GM12878 (cell line): Measurements from ENCODE around the gene CRYGS. TPM values are rescaled to one million over a fixed set of nuclear protein-coding genes. Genes with fewer than 3 reads are reported as not detected.

Experiments
- ASH2L ChIP-seq: fragments of 300-600, 200-600 bp; sonication (generic); IDR thresholded peaks from 2 replicates; pipeline ENCODE4 v1.6.1; 2017; ENCODE audit warnings: low read depth, mild to moderate bottlenecking, borderline replicate concordance
- BCL3 ChIP-seq: IDR thresholded peaks from 2 replicates; pipeline ENCODE4 v1.6.1; 2011; ENCODE audit warnings: borderline replicate concordance, low read depth, mild to moderate bottlenecking, moderate library complexity, low read length; ENCODE audit not compliant: insufficient read depth, poor library complexity, severe bottlenecking
- CBFB ChIP-seq: IDR thresholded peaks from 2 replicates; pipeline ENCODE4 v1.6.1; 2016; ENCODE audit warnings: antibody characterized with exemption, low read depth
- EGR1 ChIP-seq, 2 experiments: IDR thresholded peaks; 1 replicate in 1 of 2; 2 replicates in 1 of 2; pipeline ENCODE4 v1.6.1; 2011 to 2012; ENCODE audit warnings: low read depth in 2 of 2, low read length in 2 of 2, borderline replicate concordance in 1 of 2, mild to moderate bottlenecking in 1 of 2, moderate library complexity in 1 of 2
- EP300 ChIP-seq, 2 experiments: fragments of 150-350 bp in 1 of 2; IDR thresholded peaks; 2 replicates each; pipeline ENCODE4 v1.6.1; 2011 to 2012; ENCODE audit warnings: low read depth in 2 of 2, low read length in 2 of 2, borderline replicate concordance in 1 of 2, improper control_type of control experiment in 1 of 2, inconsistent platforms in 1 of 2; ENCODE audit not compliant: control insufficient read depth in 1 of 2
- ESRRA ChIP-seq: IDR thresholded peaks from 2 replicates; pipeline ENCODE4 v1.6.1; 2012; ENCODE audit warnings: mild to moderate bottlenecking, low read length, improper control_type of control experiment
- FOS ChIP-seq: IDR thresholded peaks from 3 replicates; pipeline ENCODE4 v1.6.1; 2011; ENCODE audit warnings: borderline replicate concordance; ENCODE audit not compliant: insufficient read length; ENCODE audit errors: extremely low read depth
- KLF5 ChIP-seq: fragments of 450-650 bp; IDR thresholded peaks from 2 replicates; pipeline ENCODE4 v1.6.1; 2014; ENCODE audit warnings: mild to moderate bottlenecking; ENCODE audit not compliant: partially characterized antibody
- PAX8 ChIP-seq: fragments of 450-650 bp; IDR thresholded peaks from 2 replicates; pipeline ENCODE4 v1.6.1; 2017; ENCODE audit warnings: mild to moderate bottlenecking, moderate library complexity
- PBX3 ChIP-seq: IDR thresholded peaks from 2 replicates; pipeline ENCODE4 v1.6.1; 2011; ENCODE audit warnings: mild to moderate bottlenecking, low read depth, low read length, moderate library complexity; ENCODE audit not compliant: insufficient replicate concordance
- POLR2A ChIP-seq: IDR thresholded peaks from 2 replicates; pipeline ENCODE4 v1.6.1; 2011; ENCODE audit warnings: low read depth, mild to moderate bottlenecking, low read length
- SIN3A ChIP-seq: IDR thresholded peaks from 2 replicates; pipeline ENCODE4 v1.6.1; 2012; ENCODE audit warnings: low read depth, low read length, improper control_type of control experiment
- SREBF2 ChIP-seq: IDR thresholded peaks from 2 replicates; pipeline ENCODE4 v1.6.1; 2012; ENCODE audit warnings: mild to moderate bottlenecking, low read length
- YBX1 ChIP-seq: fragments of 450-650 bp; IDR thresholded peaks from 2 replicates; pipeline ENCODE4 v1.6.1; 2016; ENCODE audit warnings: antibody characterized with exemption
- ZBTB11 ChIP-seq: fragments of 450-650 bp; formaldehyde crosslinking; IDR thresholded peaks from 2 replicates; pipeline ENCODE4 v1.5.0; 2022; ENCODE audit warnings: mild to moderate bottlenecking, missing genetic modification characterization
- ZNF207 ChIP-seq: fragments of 450-650 bp; IDR thresholded peaks from 2 replicates; pipeline ENCODE4 v1.6.1; 2014; ENCODE audit warnings: antibody characterized with exemption, mild to moderate bottlenecking, borderline replicate concordance
- ZNF622 ChIP-seq: fragments of 450-650 bp; IDR thresholded peaks from 2 replicates; pipeline ENCODE4 v1.6.1; 2017; ENCODE audit warnings: mild to moderate bottlenecking, inconsistent platforms
- polyA plus RNA-seq, 11 experiments: library from polyadenylated mRNA; depleted of rRNA in 4 of 11; unstranded in 6 of 11; stranded (reverse) in 5 of 11; fragments of >200 nt; fragmentation: Nextera tagmentation in 4 of 11; fragmentation: Illumina TruSeq in 1 of 11; extraction: Ambion mirVana in 4 of 11; extraction: Trizol in 1 of 11; gene quantifications; 1 replicate in 1 of 11; 2 replicates in 10 of 11; pipeline versions ENCODE4 v1.2.1 to v1.2.3, GENCODE V29; 2011 to 2016; ENCODE audit warnings: inconsistent platforms in 2 of 11, missing spikeins in 2 of 11, low read depth in 1 of 11
- total RNA-seq, 4 experiments: library from RNA; depleted of rRNA in 3 of 4; stranded (reverse); fragments of >200 nt in 3 of 4; fragmentation: Illumina TruSeq in 1 of 4; extraction: Trizol in 1 of 4; gene quantifications; 2 replicates each; pipeline versions ENCODE4 v1.2.1 to v1.2.3, GENCODE V29; 2013 to 2021

The CRYGS gene
- total and polyA plus RNA-seq, 10 of the 15 experiments (the other 5 are each of a cell fraction or from before 2014, with no cell fraction given), result 1.1 to 6.0 (median 2.5) TPM

- no peak for TF ChIP-seq FOS
- no peak for TF ChIP-seq PAX8
- no peak for TF ChIP-seq YBX1
- TF ChIP-seq PBX3, result no peak
- TF ChIP-seq KLF5, result no peak
- no peak for TF ChIP-seq ZNF622
- no peak for TF ChIP-seq POLR2A
- no peak for TF ChIP-seq BCL3
- no peak for TF ChIP-seq EP300 (IDR thresholded peaks at IDR 0.05; ENCODE audit: borderline replicate concordance in 1 of 2, control insufficient read depth in 1 of 2, low read depth in 2 of 2, low read length in 2 of 2)
- TF ChIP-seq ESRRA, result no peak
- TF ChIP-seq SIN3A, result no peak
- TF ChIP-seq SREBF2, result no peak
- TF ChIP-seq ZNF207, result no peak
- TF ChIP-seq ZBTB11 (CRISPR knock-in tag), result no peak
- no peak for TF ChIP-seq CBFB
- TF ChIP-seq EGR1 (IDR thresholded peaks at IDR 0.05; ENCODE audit: borderline replicate concordance in 1 of 2, low read depth in 2 of 2, low read length in 2 of 2), result no peak
- no peak for TF ChIP-seq ASH2L
Measured at GRCh38 chr3:186526256-186526606, 17.9 kb downstream of the CRYGS start (continued).
